SK-MEL-5 (cell line): Measurements from ENCODE around the gene ASCC3. TPM values are rescaled to one million over a fixed set of nuclear protein-coding genes. Genes with fewer than 3 reads are reported as not detected.
A peak's percentile ranks its signal among the peaks of the same experiment; 100 is the strongest.

Experiments
- DNase-seq: peaks from one replicate; pipeline ENCODE4 v3.0.0-alpha.2; 2016; ENCODE audit warnings: low read depth, low spot score
- in situ Hi-C: cut with HindIII; loops from 2 replicates; pipeline ENCODE4 v1.10.0; 2016; ENCODE audit warnings: low sequenced_read_pairs, high pct_unique_total_duplicates, low pct_unique_long_range_greater_than_20kb
- total RNA-seq: library from RNA; depleted of rRNA; stranded (reverse); fragments of >200 nt; shearing (Covaris generic); gene quantifications from 2 replicates; pipeline ENCODE4 v1.2.3, GENCODE V29; 2014

Gene ASCC3
- total RNA-seq, 1 experiment from 2014 or later: 38.9 TPM

- in situ Hi-C loops: no loop called here
- DNase-seq: no peak
These were observed 411.8 kb downstream of the ASCC3 start for GRCh38 chr6:100469101-100469859.

GRCh38 chr6:100468016-100468622, 413.0 kb downstream of the ASCC3 start:
- in situ Hi-C loops: no loop called here
- DNase-seq: no peak

- in situ Hi-C loops: no loop called here
- no peak for DNase-seq
These were observed 413.8 kb downstream of the ASCC3 start for GRCh38 chr6:100467129-100468015.

DNA sequence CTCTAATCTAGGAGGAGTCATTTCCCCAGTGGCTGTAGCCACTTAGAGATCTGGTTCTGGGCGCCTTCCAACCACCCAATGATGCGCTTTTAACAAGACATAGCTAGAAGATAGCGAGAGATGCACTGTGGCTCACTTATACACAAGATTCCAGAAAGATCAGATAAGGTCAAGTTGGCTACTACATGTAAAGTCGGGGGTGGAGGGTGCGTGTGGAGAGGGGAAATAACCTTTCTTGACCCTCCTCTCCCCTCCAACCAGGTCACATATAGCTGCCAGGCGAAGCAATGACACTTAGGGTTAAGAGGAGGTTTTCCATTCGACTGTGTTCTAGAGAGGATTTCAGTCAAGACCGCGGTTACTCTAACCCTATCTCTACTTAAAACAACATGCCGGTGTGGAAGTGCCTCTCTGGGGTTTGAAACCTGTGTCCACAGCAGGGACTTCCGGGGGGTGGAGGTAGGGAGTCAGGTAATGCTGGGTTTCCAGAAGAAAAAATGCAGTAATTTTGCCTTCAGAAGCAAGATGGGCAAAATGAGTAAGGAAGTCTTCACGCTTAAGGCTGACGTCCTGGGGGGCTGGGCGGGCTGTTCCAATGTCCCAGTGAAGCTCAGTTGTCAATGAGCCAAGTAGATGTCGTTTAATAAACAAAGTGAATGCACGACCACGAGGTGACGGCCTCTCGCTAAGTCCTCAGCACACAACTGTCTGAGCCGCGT, 414.6 kb downstream of the ASCC3 start:
- in situ Hi-C loops: no loop called here

DNA sequence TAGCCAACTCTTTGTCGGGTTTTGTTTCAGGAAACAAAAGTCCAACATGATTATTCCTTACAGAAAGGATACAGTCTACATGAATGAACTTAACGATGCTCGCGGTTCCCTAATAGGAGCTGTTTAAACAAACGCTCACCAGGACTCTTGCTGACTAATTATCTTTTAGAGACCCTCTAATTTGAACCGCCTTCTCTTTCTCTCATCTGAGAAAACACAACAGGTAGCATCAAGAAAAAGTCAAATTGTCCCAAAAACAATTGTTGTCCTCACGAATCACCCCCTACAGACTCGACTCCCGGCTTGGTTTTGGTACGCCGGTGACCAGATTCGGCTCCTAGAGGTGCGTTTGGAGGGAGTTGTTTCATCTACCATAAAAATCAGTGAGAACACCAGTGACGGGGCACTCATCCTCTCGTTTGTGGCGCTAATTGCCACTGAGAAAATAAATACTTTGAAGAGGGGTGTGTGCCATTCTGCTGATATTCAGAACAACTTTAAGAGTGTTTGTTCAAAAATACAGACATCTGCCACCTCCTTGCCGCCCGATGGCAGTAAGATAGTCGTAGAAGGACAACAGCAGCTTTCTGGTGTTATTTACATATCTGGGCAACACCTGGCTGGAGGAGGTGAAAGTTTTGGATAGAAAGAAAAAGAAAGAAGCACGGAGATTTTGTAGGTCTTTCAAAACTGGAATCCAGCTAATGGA, 415.3 kb downstream of the ASCC3 start:
- in situ Hi-C loops: no loop called here

More for the DNA sequence above, 414.6 kb downstream of the ASCC3 start:
- DNase-seq: no peak

GRCh38 chr6:100464903-100465700, 416.0 kb downstream of the ASCC3 start, which contains the start of gene SIM1:
TSS of gene SIM1 (minus strand) at chr6:100464921. CDS start at chr6:100463468, 1,453 bp downstream.
- in situ Hi-C loops: no loop called here
- DNase-seq: peak; percentile 33

More for the DNA sequence above, 415.3 kb downstream of the ASCC3 start:
- DNase-seq: no peak

GRCh38 chr6:100464162-100464851, 416.8 kb downstream of the ASCC3 start:
- DNase-seq: no peak
- in situ Hi-C loops: no loop called here

GRCh38 chr6:100463630-100464161, 417.4 kb downstream of the ASCC3 start:
- DNase-seq: no peak
- in situ Hi-C loops: no loop called here

- no peak for DNase-seq
- in situ Hi-C loops: no loop called here
These were observed 418.2 kb downstream of the ASCC3 start for GRCh38 chr6:100462706-100463629.

DNA sequence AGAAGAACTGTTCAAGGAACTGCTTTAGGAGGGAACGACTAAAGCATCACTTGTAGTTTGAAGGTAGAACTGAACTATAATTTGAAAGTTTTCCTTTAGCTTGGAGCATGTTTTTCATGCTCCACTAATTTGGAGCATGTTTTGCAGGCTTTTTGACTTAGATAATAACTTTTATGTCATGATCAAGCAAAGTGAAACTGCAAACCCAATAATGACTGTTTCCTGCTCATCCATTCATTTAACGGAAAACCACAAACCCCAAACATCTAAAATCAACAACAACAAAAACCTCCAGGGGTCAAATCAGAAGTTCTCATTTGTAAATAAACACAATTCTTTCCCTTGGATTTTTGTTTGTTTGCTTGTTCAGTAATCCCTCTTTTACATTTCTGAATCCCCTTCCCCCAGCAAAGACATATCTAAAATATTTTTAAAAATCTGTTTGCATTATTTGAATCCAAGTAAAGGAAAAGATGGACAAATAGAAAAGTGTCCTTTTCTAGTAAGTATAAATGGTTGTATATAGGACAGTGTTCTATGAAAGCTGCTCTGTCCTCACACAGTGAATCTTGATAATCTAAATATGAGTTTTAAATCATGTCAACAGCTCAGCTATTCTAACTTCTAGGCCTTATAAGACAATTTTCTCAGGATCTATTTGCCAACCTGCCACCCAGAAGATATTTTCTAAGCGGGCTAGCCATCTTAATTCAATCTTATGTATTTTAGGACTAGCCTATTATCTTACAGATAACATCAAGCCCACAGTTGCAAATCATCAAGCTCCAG, 419.0 kb downstream of the ASCC3 start:
- no peak for DNase-seq

GRCh38 chr6:100461278-100461916, 419.7 kb downstream of the ASCC3 start:
- DNase-seq: peak; percentile 10
- in situ Hi-C loops: no loop called here

More for the DNA sequence above, 419.0 kb downstream of the ASCC3 start:
- in situ Hi-C loops: no loop called here

GRCh38 chr6:100460650-100461204, 420.4 kb downstream of the ASCC3 start:
- in situ Hi-C loops: no loop called here
- DNase-seq: peak; percentile 36

GRCh38 chr6:100459592-100460184, 421.4 kb downstream of the ASCC3 start:
- no peak for DNase-seq
- in situ Hi-C loops: no loop called here
